HG03558 (cell line): ENCODE data around the gene KRT86.

Experiments
- ATAC-seq: cut with Tn5 transposase; IDR thresholded peaks from one replicate; pipeline ENCODE4 v1.9.1; 2021; ENCODE audit warnings: moderate number of reproducible peaks; ENCODE audit not compliant: unreplicated experiment; ENCODE audit errors: extremely low read depth

The KRT86 gene

DNA sequence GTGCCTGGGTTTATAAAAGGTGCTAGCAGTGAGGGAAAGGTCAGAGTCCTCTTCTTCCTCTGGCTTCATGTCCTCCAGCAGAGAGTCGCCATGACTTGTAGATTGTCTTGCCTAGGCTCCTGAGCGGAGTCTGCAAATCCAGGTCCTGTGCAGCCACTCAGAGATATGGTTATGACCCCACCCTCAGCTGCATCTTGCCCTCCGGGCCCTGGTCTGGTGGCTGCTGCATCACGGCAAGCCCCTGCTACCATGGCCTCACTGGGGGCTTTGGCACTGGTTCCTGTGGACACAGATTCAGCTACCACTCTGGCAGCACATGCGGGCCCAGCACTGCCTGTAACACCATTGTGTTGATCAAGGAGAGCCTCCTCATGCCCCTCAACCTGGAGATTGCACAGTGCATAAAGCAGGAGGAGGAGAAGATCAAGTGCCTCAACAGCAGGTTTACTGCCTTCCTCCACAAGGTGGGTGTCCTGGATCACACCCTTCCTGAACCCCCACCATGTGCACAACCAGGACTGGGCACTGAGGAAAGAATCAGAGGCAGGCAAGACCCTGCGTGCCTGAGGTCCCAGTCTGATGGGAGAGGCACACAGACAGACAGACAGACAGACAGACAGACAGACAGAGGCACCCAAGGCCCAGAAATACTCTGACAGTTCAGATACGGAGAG, 10.5 kb upstream of the KRT86 start:
- no peak for ATAC-seq

DNA sequence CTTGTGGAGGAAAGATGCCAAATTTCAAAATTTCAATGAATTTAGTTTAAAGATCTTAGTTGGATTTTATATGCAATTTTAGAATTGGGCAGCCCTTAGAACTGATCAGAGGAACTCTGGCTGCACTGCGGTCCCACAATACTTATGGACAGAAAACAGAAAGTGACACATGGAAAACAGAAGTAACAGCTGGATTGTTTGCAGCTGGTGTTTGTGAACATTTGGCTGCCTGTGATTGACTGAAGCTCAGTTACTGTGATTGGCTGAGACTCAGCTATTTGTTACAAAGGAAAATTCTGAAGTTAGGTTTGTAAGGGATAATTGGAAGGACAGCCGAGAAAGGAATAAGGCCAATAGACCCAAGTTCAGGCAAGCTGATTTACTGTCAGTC, 10.0 kb upstream of the KRT86 start:
- no peak for ATAC-seq

DNA sequence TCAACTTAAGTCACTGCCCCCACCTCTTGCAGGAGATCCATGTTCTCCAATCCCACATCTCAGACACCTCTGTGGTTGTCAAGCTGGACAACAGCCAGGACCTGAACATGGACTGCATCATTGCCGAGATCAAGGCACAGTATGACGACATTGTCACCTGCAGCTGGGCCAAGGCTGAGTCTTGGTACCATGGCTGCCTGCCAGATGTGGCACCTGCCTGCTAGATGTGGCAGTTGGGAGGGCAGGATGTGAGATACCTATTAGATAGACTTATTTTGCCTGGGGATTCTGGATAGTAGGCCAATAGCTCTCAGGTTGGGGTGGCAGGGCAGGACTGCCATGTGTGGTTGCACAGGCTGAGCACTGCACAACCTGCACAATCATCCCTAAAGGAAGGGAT, 7.9 kb upstream of the KRT86 start:
- no peak for ATAC-seq

DNA sequence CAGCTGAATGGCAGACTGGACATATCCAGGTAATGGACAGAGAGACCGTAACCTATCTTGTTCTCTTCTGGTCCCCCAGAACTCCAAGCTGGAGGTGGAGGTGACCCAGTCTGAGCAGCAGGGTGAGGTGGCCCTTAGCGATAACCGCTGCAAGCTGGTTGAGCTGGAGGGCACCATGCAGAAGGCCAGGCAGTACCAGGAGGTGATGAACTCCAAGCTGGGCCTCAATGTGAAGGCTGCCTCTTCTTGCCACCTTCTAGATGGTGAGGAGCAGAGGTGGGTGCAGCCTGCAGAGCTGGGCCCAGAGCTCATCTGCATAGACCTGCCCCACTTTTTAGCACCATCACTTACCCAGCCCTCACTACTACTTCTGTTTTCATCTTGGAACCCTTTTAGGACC, 7.2 kb upstream of the KRT86 start:
- no peak for ATAC-seq

DNA sequence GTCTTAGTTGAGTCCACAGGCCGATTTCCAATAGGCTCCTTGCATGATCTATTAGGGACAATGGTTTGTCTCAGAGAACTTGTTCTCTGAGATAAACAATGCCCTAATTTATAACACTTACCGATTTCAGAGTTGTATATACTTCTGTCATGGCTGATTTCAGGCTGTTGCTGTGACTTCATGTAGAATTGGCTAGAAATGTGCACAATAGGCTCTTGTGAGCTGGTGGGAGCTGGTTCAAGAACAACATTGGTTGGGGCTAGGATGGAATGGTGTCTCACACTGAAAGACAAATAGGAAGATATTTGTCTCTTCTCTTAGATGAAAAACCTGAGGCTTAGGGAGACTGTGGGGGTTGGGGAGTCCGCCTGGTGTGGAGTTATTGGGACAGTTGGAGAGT, 6.7 kb upstream of the KRT86 start:
- no peak for ATAC-seq

DNA sequence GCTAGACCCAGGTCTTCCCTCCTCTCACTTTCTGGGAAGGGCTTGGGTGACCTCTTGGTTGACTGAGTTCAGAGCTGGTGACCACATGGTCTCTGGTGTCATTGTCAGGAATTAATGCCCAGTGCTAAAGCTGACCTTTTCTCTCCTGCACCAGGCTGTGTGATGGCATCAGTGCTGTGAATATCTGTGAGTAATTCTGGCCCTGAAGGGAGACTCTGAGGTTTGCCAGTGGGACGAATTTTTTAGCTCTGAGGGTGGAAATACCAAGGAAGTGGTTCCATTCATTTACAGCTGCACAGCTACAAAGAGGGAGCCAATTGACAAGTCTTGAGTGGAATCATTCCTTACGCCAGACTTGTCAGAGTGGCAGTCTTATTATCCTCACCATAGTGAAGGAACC, 6.2 kb upstream of the KRT86 start:
- ATAC-seq, result no peak

DNA sequence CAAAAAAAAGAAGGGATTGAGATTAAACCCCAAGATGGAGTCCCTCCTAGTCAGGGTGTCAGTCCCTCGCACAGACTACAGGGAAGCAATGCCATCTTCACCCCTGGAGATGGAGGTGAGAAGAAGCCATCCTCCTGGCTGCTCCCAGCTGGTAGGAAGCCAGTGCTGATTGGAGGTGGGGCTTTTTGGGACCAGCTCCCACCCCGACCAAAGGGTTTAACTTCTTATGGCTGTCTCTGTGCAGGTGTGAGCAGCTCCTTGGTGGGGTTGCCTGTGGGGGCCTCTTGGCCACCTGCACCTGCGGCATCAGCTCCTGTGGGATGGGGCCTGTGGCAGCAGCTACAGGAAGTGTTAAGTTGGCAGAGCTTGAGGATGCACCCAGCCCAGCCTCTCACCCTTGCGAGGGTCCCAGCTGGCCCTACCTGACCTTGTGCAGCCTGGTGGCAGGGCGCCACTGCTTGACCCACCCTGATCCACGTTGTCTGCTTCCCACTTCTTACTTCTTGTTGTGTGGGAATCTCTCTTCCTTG, 3.8 kb upstream of the KRT86 start:
- no peak for ATAC-seq

DNA sequence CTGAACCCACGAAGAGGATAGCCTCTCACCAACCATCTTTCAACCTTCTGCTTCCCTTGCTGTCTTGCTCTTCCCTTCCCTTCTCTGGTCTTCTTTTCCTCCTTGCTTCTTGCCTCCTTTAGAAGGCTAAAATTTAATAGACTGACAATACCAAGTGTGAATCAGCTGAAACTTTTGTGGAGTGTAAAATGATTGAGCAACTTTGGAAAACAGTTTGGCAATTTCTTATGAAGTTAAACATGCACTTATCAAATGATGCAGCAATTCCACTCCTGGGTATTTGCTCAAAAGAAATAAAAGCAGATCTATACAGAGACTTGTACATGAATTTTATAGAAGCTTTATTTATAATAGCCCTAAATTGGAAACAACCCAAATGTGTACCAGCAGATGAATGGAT, 3.3 kb upstream of the KRT86 start:
- ATAC-seq, result no peak

DNA sequence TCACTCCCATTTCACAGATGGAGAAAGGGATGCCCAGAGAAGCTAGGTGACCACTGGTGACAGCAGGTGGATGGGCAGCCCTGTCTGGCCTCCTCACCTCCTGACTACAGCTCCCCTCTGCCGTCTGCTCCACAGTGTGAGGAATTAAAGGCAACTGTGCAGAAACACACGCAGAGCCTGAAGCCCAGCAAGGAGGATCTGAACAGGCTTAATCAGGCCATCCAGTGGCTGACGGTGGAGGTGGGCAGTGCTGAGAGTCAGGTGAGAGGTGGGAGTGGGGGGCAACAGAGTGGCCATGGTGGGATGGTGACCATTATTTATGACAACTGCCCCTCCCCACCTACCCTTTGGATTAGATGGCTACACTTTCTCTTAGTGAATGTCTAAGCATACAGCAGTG, 1.2 kb downstream of the KRT86 start:
- no peak for ATAC-seq

DNA sequence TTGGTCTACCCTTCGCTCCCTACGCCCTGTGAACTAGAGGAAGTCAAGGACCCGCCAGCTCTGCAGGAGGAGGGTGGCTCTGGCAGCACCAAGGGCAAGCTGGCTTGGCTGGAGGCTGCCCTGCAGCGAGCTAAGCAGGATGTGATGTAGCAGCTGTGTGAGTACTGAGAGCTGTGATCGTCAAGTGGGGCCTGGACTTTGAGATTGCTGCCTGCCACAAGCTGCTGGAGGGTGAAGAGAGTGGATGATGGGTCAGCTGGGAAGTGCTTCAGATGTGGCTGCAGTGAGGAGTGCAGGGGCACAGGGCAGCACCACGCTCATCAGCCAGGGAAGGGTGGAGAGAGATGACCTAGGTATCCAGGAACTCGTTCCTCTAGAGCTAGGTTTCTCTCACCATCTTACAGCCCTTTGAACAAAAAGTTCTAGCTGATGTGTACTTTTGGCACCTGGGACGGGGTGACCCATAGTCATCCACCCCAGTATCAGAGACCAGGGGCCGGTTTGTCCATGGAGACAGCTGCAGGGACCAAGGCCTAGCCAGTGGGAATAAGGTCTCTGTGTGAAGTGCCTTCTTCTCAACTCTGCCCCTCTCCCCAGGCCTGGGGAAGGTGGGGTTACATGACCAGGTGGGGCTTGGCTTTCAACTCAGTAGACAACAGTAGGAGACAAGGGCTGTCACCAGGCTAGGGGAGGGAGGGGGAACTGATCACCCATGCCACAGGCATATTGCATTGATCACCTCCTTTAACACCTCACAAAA, 3.2 kb downstream of the KRT86 start:
- ATAC-seq, result no peak

DNA sequence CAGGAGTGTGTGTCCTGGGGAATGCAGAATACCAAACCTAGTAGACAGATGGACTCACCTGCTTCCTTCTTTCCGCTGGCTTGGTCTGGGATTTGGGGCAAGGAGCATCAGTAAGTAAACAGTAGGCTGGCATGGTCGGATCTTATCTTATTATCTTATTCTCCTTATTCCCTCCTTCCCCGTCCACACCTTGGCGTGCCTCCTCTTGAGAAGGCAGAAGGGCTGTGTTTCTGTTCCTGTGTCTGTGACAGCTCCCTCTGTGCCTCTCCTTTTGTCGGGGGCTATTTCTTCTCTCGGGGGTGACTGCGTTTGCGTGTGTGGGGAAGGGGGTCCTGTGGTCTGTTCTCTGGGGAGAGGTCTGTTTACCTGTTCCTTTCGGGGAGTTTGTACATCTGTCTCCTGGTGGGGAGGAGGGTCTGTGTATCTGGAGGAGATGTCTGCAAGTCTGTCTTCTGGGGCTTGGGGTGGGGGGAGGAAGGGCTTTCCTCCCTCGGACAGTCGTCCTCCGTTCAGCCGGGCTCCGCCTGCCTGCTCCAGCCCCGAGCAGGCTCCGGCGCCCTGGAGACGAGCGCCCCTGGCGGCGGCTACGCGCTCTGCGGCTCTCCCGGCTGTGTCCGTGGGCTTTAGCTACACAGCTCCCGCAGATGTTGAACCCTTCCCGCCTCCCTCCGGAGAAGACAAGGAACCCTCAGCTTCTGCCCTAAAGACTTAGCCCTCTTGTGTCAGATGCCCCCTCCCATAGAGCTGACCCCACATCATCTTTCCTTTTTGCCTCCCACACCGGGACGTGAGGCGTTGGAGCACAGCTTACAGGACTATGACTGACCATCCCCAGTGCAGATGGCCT, 4.4 kb downstream of the KRT86 start:
- no peak for ATAC-seq

DNA sequence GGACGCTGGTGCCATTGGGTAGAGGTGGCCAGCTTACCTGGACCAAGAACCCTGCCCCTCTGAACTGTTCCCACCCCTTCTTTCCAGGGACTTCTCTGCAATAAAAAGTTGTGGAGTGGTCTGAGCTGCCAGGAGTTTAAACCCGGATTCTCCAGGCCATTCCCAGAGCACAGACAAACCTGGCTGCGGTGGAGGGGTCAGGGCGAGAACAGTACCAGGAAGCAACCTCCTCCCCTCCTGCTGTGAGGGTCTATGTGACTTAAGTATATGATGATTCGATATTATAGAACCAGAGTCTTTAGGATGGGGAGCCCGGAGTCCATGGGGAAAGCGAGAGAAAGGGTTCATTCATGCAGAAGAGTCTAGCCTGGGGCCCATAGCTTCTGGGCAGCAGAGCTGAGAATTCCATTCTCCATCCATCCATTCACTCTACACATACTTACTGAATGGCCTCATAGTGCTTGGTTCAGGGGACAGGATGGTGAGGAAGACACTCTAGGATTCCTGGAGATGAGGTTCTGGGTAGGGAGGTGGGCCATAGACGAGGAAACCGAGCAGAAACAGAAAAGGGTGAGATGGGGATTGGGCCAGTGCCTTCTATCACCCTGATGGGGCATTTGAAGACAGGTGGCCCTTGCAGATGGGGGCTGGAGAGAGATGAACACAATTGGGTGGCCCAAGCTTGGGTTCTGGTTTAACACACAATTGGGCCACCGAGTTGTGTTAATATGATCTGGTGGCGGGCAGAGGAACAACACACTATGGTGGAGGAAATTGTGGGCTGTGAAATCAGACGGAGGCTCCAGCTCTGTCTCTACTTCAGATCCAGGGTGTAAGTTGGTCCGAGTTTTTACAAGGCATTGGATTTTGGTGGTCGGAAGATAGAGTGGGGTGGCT, 5.2 kb downstream of the KRT86 start:
- ATAC-seq, result no peak

DNA sequence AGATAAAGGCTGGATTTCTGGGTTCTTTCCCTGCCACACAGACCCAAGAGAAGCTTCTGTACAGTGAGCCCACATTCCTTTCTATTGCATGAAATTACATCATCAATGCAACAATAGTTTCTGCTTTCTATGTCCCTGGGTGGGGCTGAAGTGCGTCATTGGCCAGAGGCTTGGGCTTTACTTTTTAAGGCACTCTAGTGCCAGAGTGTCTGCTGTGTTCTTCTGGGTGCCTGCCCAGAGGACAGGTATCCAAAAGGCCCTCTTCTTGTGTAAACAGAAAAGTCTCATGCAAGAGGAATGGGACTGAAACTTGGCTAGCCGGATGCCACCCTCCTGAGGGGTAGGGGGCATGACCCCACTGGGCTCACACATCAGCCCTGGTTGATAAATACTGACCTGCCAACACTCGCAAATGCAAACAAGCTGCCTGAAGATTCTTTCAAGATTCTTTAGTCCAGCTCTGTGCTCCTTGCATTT, 5.9 kb downstream of the KRT86 start:
- ATAC-seq, result no peak

DNA sequence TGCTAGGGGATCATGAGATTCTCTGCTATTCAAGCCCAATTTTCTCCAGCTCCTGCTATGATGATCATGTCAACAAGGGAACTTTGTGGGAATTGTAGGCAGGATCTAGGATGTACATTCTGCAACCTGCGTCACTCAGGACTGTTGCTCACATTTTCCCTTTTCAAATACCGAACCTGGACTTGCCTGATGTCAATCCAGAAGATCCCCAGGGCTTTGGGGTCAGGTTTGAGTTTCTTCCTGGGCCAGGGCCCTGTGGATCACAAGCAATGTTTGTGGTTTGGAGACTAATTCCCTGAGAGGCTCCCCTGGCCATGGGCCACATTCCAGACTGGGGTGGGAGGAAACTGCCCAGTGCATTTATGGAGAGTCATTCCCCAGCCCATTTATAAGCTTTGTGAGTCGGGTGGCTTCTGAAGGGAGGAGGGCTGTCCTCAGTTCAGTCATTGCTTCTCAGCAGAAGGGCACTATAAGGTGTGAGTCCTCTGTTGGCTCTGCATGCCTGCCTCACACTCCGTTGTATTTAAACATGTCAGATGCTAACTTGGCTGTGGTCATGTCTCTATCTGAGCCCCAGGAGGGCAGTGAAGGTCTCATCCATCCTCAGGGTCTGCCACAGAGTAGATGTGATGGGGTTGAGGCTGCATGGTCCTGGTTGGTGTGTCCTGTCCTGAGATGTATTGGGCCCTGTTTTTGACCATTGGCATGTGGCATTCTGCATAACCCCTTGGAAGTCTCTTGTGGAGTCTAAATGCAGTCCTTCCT, 6.5 kb downstream of the KRT86 start:
- ATAC-seq, result no peak

DNA sequence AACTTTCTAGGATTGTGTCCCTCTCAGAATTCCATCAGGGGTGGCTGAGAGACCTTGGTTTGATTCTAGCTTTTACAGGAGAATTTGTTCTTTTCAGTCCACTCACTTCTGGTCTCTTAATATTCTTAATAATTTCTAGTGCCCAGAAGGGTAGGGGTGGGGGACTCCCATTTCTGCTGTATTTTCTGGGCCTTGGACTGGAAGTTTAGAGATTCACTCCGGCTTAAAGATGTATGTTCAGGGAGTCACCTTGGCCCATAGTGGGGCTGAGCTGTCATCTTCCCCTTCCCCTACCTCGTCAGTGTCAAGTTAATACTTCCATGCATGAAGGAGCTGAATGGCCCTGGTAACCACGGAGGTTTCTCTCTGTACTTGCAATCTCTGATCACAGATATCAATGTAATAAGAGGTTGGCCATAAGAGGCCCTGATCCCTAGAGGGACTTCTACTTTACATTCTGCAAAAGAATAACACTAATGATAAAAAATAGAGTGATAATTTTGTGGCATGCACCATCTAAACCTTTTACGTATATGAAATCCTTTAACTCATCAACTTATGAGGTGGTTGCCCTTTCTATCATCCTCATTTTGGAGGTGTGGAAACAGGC, 10.2 kb downstream of the KRT86 start:
- no peak for ATAC-seq

DNA sequence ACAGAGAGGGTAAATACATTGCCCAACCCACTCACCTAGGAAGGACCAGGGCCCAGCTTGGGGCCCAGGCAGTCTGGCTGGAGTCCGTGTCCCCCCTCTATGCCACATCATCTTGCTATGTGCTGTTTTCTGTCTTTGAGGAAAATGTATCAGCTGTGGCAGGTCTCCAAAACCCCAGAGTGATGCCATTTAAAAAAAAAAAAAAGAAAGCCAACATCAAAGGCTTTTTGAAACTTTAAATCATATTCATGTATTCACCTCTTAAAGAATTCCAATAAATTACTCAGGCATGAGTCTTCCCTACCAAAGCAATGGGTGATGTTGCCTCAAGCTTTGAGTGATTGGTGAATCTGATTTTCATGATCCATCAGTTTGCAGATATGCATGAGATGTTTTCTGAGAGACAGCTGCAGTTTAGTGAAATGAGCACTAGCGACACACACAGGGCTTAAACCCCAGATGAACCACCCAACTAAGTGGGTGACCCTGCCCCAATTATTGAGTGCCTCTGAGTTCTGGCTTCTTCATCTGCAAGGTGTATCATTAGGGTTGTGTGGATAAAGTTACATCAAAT, 10.8 kb downstream of the KRT86 start:
- ATAC-seq, result no peak

DNA sequence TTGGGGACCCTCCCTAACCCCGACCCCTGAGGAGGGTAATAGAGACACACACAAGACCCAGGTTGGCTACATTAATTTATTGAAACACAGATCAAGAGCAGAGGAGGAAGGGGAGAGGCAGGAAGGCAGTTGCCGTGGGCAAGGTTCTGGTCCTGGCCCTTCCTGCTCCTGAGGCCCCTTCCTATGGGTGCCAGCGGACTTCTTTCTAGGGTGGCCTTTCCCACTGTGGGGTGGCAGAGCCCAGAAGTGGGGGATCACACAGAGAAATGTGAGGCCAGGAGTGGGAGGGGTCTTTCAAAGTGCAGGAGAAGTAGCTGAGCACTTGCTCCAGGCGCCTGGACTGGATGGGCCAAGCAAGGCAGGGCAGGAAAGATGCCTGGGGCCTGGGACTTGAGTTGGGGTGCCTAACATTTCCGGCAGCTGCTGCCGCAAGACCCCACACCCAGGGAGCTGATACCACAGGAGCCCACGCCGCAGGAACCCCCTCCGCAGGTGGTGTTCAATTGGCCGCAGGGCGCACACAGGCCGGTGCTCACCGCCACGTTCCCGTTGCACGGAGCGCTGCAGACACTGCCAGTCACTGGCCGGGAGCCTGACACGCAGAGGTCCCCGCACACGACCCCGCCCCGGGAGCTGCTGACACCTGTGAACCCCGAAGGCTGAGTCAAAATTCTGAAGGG, 11.5 kb downstream of the KRT86 start:
- no peak for ATAC-seq
